ENCODE results near the gene IQCH. TPM values are rescaled to one million over a fixed set of nuclear protein-coding genes. Genes with fewer than 3 reads are reported as not detected.

Gene IQCH
- total RNA-seq, 1 experiment from 2014 or later, result 2.1 TPM

DNA sequence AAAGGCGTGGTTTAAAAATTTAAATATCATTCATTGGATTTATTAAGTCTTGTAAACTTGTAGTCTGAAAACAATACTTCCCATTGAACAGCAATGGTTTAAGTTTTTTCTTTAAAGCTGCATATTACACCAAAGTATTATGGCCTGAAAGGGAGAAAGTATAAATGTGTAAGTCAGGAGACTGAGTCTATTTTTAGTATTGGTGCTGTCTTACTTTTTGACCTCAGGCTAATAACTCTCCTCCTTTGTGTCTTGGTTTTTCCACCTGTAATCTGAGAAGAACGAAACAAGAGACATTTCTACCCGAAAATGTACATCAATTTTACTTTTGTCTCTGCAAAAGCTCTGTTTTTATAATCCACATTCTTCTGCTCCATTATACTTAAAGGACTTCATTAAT is 273.9 kb downstream of the IQCH start:
- Histone ChIP-seq H3F3A (ENCODE audit: low read length, unreplicated experiment) (no peaks in the 10 kb centered on the region), H3K4me1 (ENCODE audit: insufficient read depth, low read length) (peaks cover 21% of the 10 kb centered on the region), H3K27me3 (ENCODE audit: low read length) (no peaks in the 10 kb centered on the region), H3K27ac (ENCODE audit: low read length) (no peak overlapping the region), H3K4me3 (ENCODE audit: low read length) (no peak overlapping the region), H3K9me3 (ENCODE audit: low read length) (no peaks in the 10 kb centered on the region), H3K4me2 (ENCODE audit: low read length) (no peak overlapping the region), H3K79me2 (ENCODE audit: low read length) (peaks cover 32% of the 10 kb centered on the region), H4K20me1 (ENCODE audit: low read length) (peaks cover 8% of the 10 kb centered on the region; the same call in 1 of the 2 replicates), H2AFZ (ENCODE audit: low read length) (no peak overlapping the region), H3K36me3 (ENCODE audit: low read depth, low read length) (0 out of 2 replicates have a peak, but pooled peaks cover 3% of the 10 kb centered on the region), H3K9ac (ENCODE audit: low read length) (no peak overlapping the region), H3K9me2 (replicated peaks; ENCODE audit: low read length) (no peaks in the 10 kb centered on the region)
- POLR2A ChIA-PET (ENCODE audit: unreplicated experiment), result no interaction called here
- no TSS peak for BruUV-seq (replicated peaks)
- ATAC-seq (no peak), DNase-seq (no peak)
- CTCF ChIA-PET, result no interaction called here
- TF ChIP-seq EZH2 (IDR thresholded peaks at IDR 0.05; ENCODE audit: low read length, unreplicated experiment) (no peak), EZH2phosphoT487 (IDR thresholded peaks at IDR 0.05; ENCODE audit: borderline replicate concordance, low read length) (no peak)
- TF ChIP-seq, protein P1, sequence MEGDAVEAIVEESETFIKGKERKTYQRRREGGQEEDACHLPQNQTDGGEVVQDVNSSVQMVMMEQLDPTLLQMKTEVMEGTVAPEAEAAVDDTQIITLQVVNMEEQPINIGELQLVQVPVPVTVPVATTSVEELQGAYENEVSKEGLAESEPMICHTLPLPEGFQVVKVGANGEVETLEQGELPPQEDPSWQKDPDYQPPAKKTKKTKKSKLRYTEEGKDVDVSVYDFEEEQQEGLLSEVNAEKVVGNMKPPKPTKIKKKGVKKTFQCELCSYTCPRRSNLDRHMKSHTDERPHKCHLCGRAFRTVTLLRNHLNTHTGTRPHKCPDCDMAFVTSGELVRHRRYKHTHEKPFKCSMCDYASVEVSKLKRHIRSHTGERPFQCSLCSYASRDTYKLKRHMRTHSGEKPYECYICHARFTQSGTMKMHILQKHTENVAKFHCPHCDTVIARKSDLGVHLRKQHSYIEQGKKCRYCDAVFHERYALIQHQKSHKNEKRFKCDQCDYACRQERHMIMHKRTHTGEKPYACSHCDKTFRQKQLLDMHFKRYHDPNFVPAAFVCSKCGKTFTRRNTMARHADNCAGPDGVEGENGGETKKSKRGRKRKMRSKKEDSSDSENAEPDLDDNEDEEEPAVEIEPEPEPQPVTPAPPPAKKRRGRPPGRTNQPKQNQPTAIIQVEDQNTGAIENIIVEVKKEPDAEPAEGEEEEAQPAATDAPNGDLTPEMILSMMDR (conservative IDR thresholded peaks at IDR 0.05; ENCODE audit: low read depth, low read length), result no peak
- intact Hi-C loops (cut with micrococcal nuclease), result no loop called here

DNA sequence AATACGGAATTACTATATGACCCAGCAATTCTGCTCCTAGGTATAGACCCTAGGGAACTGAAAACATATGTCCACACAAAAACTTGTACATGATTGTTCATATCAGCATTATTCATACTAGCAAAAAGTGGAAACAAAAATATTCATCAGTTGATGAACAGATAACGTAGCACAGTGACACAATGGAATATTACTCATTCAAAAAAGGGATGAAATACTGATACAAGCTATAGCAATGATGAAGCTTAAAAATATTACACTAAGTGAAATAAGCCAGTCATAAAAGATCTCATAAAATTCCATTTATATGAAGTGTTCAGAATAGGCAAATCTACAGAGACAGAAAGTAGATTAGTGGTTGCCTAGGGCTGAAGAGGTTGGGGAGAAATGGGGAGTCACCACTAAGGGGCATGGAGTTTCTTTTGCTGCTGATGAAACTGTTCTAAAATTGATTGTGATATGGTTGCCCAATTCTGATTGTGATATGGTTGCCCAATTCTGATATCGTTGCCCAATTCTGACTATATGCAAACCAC is 276.9 kb downstream of the IQCH start:
- intact Hi-C loops (cut with micrococcal nuclease), result no loop called here
- H3F3A ChIP-seq (ENCODE audit: low read length, unreplicated experiment), result no peaks in the 10 kb centered on the region
- no peaks in the 10 kb centered on the region for H3K9me3 ChIP-seq (ENCODE audit: low read length)
- DNase-seq, result peak; percentile 72
- no peak overlapping the region for H3K4me3 ChIP-seq (ENCODE audit: low read length)
- H3K27me3 ChIP-seq (ENCODE audit: low read length), result no peaks in the 10 kb centered on the region
- CTCF ChIA-PET, result no interaction called here
- peak; percentile 94 for ATAC-seq
- peak overlapping the region; percentile 35 for H3K4me2 ChIP-seq (ENCODE audit: low read length)
- H3K79me2 ChIP-seq (ENCODE audit: low read length), result 0 out of 2 replicates have a peak, but pooled peaks cover 3% of the 10 kb centered on the region
- TF ChIP-seq, protein P1 (conservative IDR thresholded peaks at IDR 0.05; ENCODE audit: low read depth, low read length), result no peak
- 0 out of 2 replicates have a peak, but pooled peaks cover 3% of the 10 kb centered on the region for H3K36me3 ChIP-seq (ENCODE audit: low read depth, low read length)
- H3K9ac ChIP-seq (ENCODE audit: low read length), result no peak overlapping the region
- no peak overlapping the region for H3K27ac ChIP-seq (ENCODE audit: low read length)
- H2AFZ ChIP-seq (ENCODE audit: low read length), result no peak overlapping the region
- peaks cover 13% of the 10 kb centered on the region for H3K4me1 ChIP-seq (ENCODE audit: insufficient read depth, low read length)
- H3K9me2 ChIP-seq (replicated peaks; ENCODE audit: low read length), result no peaks in the 10 kb centered on the region
- H4K20me1 ChIP-seq (ENCODE audit: low read length), result no peaks in the 10 kb centered on the region
- POLR2A ChIA-PET (ENCODE audit: unreplicated experiment), result interaction anchor here (0.6 to 1.0 kb wide), 3 partner anchors 8 to 11 kb away, joined by 3 read pairs; partner anchors contain the start of gene C15orf61
- no TSS peak for BruUV-seq (replicated peaks)

DNA sequence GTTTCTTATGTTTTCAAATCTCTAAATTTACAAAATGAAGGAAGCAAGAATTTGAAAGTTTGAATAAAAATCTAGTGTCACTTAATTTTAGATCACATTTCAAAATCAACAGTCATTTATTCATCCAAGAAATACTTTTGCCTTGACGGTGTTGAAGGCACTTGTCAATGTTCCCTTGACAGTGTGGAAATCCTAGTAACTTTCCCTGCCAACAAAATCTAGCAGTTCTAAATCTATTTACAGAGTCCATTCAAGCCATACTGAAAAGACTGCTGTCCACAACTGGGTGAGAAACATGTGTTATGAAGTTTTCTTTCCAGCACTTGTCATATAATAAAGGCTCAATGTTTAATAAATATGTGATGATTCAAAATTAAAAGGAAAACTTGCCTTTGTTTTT is 279.3 kb downstream of the IQCH start:
- H3K9me3 ChIP-seq (ENCODE audit: low read length), result no peaks in the 10 kb centered on the region
- intact Hi-C loops (cut with micrococcal nuclease), result no loop called here
- no peaks in the 10 kb centered on the region for H3K36me3 ChIP-seq (ENCODE audit: low read depth, low read length)
- POLR2A ChIA-PET (ENCODE audit: unreplicated experiment), result no interaction called here
- H3K9me2 ChIP-seq (replicated peaks; ENCODE audit: low read length), result no peaks in the 10 kb centered on the region
- no peak for TF ChIP-seq EZH2 (IDR thresholded peaks at IDR 0.05; ENCODE audit: low read length, unreplicated experiment)
- TF ChIP-seq EZH2phosphoT487 (IDR thresholded peaks at IDR 0.05; ENCODE audit: borderline replicate concordance, low read length), result no peak
- TF ChIP-seq, protein P1 (conservative IDR thresholded peaks at IDR 0.05; ENCODE audit: low read depth, low read length), result no peak
- H3K9ac ChIP-seq (ENCODE audit: low read length), result no peak overlapping the region
- no peak overlapping the region for H3K4me3 ChIP-seq (ENCODE audit: low read length)
- H3F3A ChIP-seq (ENCODE audit: low read length, unreplicated experiment), result no peaks in the 10 kb centered on the region
- H3K27ac ChIP-seq (ENCODE audit: low read length), result no peak overlapping the region
- ATAC-seq, result no peak
- H2AFZ ChIP-seq (ENCODE audit: low read length), result no peak overlapping the region
- DNase-seq, result no peak
- H3K79me2 ChIP-seq (ENCODE audit: low read length), result no peaks in the 10 kb centered on the region
- peaks cover 13% of the 10 kb centered on the region for H3K4me1 ChIP-seq (ENCODE audit: insufficient read depth, low read length)
- CTCF ChIA-PET, result no interaction called here
- H3K4me2 ChIP-seq (ENCODE audit: low read length), result no peak overlapping the region
- H4K20me1 ChIP-seq (ENCODE audit: low read length), result no peaks in the 10 kb centered on the region
- no TSS peak for BruUV-seq (replicated peaks)
- H3K27me3 ChIP-seq (ENCODE audit: low read length), result no peaks in the 10 kb centered on the region

Data from PC-3 (cell line).